PC-9 (cell line): ENCODE results near the gene TMEM150C. TPM values are rescaled to one million over a fixed set of nuclear protein-coding genes. Genes with fewer than 3 reads are reported as not detected.

ENCODE experiments used
- BruUV-seq: library from RNA; stranded (reverse); fragments of 400-500 nt; replicated peaks from 2 replicates; lab custom pipeline; 2021; lab: Mats Ljungman, UMichigan
- CTCF ChIA-PET: fragments of 300-600 bp; sonication (Branson Sonifier 250); formaldehyde crosslinking; loops from one replicate; lab custom pipeline; 2022; ENCODE audit warnings: antibody characterized with exemption; lab: Charles Lee
- POLR2A ChIA-PET: fragments of 300-600 bp; sonication (Branson Sonifier 250); formaldehyde crosslinking; loops from one replicate; lab custom pipeline; 2022; ENCODE audit warnings: antibody characterized with exemption; ENCODE audit not compliant: unreplicated experiment; lab: Charles Lee
- DNase-seq, 2 experiments: peaks; one replicate each; pipeline versions ENCODE4 v3.0.0 to v3.0.0-alpha.2; 2015 to 2022; ENCODE audit warnings: mixed read lengths in 1 of 2
- H2AFZ ChIP-seq: fragments of 200-600 bp; sonication (generic); 2 replicates; pipeline ENCODE4 v1.8.1; 2017; ENCODE audit warnings: antibody characterized with exemption
- H3F3A ChIP-seq: fragments of 200-600 bp; sonication (generic); 2 replicates; pipeline ENCODE4 v1.8.1; 2017; ENCODE audit warnings: antibody characterized with exemption, mild to moderate bottlenecking, low read depth; ENCODE audit not compliant: insufficient read depth
- H3K27ac ChIP-seq: fragments of 200-600 bp; sonication (generic); 2 replicates; pipeline ENCODE4 v1.6.1; 2016; ENCODE audit warnings: mixed run types
- H3K27me3 ChIP-seq: fragments of 200-600 bp; sonication (generic); 2 replicates; pipeline ENCODE4 v1.6.1; 2016; ENCODE audit warnings: low read depth, mixed run types; ENCODE audit not compliant: insufficient read depth
- H3K36me3 ChIP-seq: fragments of 200-600 bp; sonication (generic); 2 replicates; pipeline ENCODE4 v1.6.1; 2016; ENCODE audit warnings: low read depth, mixed run types
- H3K4me1 ChIP-seq: fragments of 200-600 bp; sonication (generic); replicated peaks from 2 replicates; pipeline ENCODE4 v1.6.1; 2016; ENCODE audit warnings: mixed run types; ENCODE audit not compliant: insufficient read depth
- H3K4me2 ChIP-seq: fragments of 200-600 bp; sonication (generic); 2 replicates; pipeline ENCODE4 v1.6.1; 2017; ENCODE audit warnings: mixed run types
- H3K4me3 ChIP-seq: fragments of 200-600 bp; sonication (generic); 2 replicates; pipeline ENCODE4 v1.6.1; 2016; ENCODE audit warnings: mixed run types
- H3K79me2 ChIP-seq: fragments of 200-600 bp; sonication (generic); 2 replicates; pipeline ENCODE4 v1.6.1; 2017; ENCODE audit warnings: low read depth, mixed run types
- H3K9me2 ChIP-seq: fragments of 200-600 bp; sonication (generic); 2 replicates; pipeline ENCODE4 v1.8.1; 2017; ENCODE audit warnings: mild to moderate bottlenecking; ENCODE audit not compliant: insufficient read depth
- H3K9me3 ChIP-seq: fragments of 200-600 bp; sonication (generic); 2 replicates; pipeline ENCODE4 v1.8.1; 2016; ENCODE audit warnings: low read depth; ENCODE audit not compliant: insufficient read depth
- H4K20me1 ChIP-seq: fragments of 200-600 bp; sonication (generic); 2 replicates; pipeline ENCODE4 v1.8.1; 2017; ENCODE audit not compliant: insufficient read depth
- EZH2 ChIP-seq: fragments of 200-600 bp; sonication (generic); IDR thresholded peaks from 2 replicates; pipeline ENCODE4 v1.8.0; 2017; ENCODE audit warnings: antibody characterized with exemption, low read depth
- intact Hi-C: fragments of 100-400 bp; cut with micrococcal nuclease; formaldehyde crosslinking; loops from one replicate; pipeline ENCODE4 v1.10.0; 2022; ENCODE audit not compliant: unreplicated experiment
- total RNA-seq: library from RNA; stranded (reverse); gene quantifications from 2 replicates; pipeline ENCODE4 v1.2.3, GENCODE V29; 2021
- TF ChIP-seq, protein P1 (sequence below): fragments of 200-600 bp; sonication (generic); conservative IDR thresholded peaks from 2 replicates; pipeline ENCODE4 v1.6.1; 2017; ENCODE audit warnings: mixed run types, antibody characterized with exemption, mild to moderate bottlenecking, moderate library complexity

The TMEM150C gene
- total RNA-seq, 1 experiment from 2014 or later, result 0.74 TPM

DNA sequence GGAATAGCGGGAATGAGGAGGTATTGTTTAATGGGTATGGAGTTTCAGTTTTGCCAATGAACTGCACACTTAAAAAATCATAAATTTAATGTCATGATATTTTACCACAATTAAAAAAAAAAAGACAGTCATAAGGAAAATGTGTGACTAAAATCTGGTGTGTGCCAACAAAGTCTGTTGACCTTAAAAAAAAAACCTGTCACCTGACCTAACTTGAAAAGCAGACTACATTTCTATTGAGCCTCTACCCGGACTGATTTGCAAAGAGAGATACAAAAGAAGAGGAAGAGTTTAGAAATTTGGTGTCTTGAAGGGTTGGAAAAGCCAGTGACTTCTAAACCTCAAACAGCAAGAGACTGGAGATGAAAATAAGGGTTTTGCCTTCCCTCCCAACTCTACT, 48.4 kb downstream of the TMEM150C start:
- no peaks in the 10 kb centered on the region for H3F3A ChIP-seq
- H3K9me2 ChIP-seq, result no peaks in the 10 kb centered on the region
- no peak for DNase-seq
- H3K27me3 ChIP-seq, result no peaks in the 10 kb centered on the region
- no peak overlapping the region for H3K4me3 ChIP-seq
- intact Hi-C loops, result no loop called here
- no peaks in the 10 kb centered on the region for H3K79me2 ChIP-seq
- BruUV-seq, result no TSS peak
- no peaks in the 10 kb centered on the region for H3K4me1 ChIP-seq
- H2AFZ ChIP-seq, result no peak overlapping the region
- H4K20me1 ChIP-seq, result no peaks in the 10 kb centered on the region
- no peaks in the 10 kb centered on the region for H3K9me3 ChIP-seq
- no peaks in the 10 kb centered on the region for H3K36me3 ChIP-seq
- TF ChIP-seq EZH2, result no peak
- TF ChIP-seq, protein P1, sequence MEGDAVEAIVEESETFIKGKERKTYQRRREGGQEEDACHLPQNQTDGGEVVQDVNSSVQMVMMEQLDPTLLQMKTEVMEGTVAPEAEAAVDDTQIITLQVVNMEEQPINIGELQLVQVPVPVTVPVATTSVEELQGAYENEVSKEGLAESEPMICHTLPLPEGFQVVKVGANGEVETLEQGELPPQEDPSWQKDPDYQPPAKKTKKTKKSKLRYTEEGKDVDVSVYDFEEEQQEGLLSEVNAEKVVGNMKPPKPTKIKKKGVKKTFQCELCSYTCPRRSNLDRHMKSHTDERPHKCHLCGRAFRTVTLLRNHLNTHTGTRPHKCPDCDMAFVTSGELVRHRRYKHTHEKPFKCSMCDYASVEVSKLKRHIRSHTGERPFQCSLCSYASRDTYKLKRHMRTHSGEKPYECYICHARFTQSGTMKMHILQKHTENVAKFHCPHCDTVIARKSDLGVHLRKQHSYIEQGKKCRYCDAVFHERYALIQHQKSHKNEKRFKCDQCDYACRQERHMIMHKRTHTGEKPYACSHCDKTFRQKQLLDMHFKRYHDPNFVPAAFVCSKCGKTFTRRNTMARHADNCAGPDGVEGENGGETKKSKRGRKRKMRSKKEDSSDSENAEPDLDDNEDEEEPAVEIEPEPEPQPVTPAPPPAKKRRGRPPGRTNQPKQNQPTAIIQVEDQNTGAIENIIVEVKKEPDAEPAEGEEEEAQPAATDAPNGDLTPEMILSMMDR, result no peak
- H3K4me2 ChIP-seq, result no peak overlapping the region
- no peak overlapping the region for H3K27ac ChIP-seq
- POLR2A ChIA-PET, result no interaction called here
- CTCF ChIA-PET, result no interaction called here

DNA sequence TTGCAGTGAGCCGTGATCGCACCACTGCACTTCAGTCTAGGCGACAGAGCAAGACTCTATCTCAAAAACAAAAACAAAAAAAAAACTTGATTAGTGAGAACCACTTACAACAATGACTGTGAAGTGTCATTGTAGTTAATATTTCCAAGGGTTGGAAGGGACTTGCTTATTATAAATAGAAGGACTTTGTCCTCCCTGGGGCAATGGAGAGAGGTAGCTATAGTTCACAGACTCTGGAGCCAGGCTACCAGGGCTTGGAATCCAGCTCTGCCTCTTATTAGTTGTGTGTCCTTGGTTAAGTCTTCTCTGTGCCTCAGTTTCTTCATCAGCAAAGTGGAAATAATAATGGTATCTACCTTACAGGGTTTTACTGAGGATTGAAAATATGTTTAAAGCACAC, 51.6 kb downstream of the TMEM150C start:
- Histone ChIP-seq H3K9me3 (no peaks in the 10 kb centered on the region), H3K79me2 (no peaks in the 10 kb centered on the region), H3K27ac (no peak overlapping the region), H4K20me1 (no peaks in the 10 kb centered on the region), H3K4me3 (no peak overlapping the region), H3K9me2 (no peaks in the 10 kb centered on the region), H3K4me1 (no peaks in the 10 kb centered on the region), H3K36me3 (no peaks in the 10 kb centered on the region), H2AFZ (no peak overlapping the region), H3F3A (no peaks in the 10 kb centered on the region), H3K27me3 (no peaks in the 10 kb centered on the region), H3K4me2 (no peak overlapping the region)
- no peak for DNase-seq
- TF ChIP-seq, protein P1, result no peak
- no peak for TF ChIP-seq EZH2
- CTCF ChIA-PET, result no interaction called here
- BruUV-seq, result no TSS peak
- intact Hi-C loops, result no loop called here
- POLR2A ChIA-PET, result no interaction called here

DNA sequence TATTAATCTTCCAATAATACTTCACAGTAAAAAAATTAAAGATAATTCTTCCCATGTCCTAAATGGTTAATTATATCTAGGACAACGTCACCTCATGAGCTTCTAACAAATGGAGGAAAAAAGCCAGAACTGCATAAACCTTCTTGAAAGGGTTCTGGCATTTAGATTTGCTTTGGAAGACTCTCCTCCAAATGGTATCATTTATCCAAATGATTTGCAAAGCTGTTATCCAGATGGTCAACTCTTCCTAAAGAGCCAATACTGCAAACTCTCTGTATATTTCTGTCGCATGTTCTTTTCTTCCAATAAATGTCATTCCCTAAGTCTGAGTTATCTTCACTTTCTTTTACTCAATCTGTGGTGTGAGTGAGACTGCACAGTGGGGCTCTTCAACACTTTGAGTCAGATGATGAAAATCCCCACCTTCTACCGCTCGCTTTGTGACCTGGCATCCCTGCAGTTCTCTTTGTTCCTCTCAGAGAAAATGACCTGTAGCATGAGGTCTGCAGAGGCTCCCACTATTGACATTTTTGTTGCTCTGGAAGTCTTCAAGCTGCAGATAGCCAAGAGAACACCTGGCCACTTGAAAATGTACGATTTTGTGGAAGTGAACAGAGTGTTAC, 52.9 kb downstream of the TMEM150C start:
- DNase-seq, result no peak
- ChIA-PET POLR2A (no interaction called here), CTCF (no interaction called here)
- Histone ChIP-seq H3K27ac (no peak overlapping the region), H3K36me3 (no peaks in the 10 kb centered on the region), H3K9me3 (no peaks in the 10 kb centered on the region), H2AFZ (no peak overlapping the region), H3F3A (no peaks in the 10 kb centered on the region), H3K4me2 (no peak overlapping the region), H3K4me1 (no peaks in the 10 kb centered on the region), H4K20me1 (no peaks in the 10 kb centered on the region), H3K79me2 (no peaks in the 10 kb centered on the region), H3K9me2 (no peaks in the 10 kb centered on the region), H3K4me3 (no peak overlapping the region), H3K27me3 (no peaks in the 10 kb centered on the region)
- no TSS peak for BruUV-seq
- no peak for TF ChIP-seq EZH2
- TF ChIP-seq, protein P1, result no peak
- intact Hi-C loops, result no loop called here
